ENCODE results near the gene IQCK.
"Not testable (repeated sequence)": the region's sequence is repeated elsewhere in the genome, so short reads cannot be mapped to it uniquely, and the experiment has no call there.

IQCK gene, protein sequence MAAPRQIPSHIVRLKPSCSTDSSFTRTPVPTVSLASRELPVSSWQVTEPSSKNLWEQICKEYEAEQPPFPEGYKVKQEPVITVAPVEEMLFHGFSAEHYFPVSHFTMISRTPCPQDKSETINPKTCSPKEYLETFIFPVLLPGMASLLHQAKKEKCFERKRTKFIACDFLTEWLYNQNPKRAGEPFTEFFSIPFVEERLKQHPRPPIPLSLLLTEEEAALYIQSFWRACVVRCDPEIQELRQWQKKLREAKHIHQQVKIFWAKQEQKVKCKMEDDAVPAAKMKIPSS

DNA sequence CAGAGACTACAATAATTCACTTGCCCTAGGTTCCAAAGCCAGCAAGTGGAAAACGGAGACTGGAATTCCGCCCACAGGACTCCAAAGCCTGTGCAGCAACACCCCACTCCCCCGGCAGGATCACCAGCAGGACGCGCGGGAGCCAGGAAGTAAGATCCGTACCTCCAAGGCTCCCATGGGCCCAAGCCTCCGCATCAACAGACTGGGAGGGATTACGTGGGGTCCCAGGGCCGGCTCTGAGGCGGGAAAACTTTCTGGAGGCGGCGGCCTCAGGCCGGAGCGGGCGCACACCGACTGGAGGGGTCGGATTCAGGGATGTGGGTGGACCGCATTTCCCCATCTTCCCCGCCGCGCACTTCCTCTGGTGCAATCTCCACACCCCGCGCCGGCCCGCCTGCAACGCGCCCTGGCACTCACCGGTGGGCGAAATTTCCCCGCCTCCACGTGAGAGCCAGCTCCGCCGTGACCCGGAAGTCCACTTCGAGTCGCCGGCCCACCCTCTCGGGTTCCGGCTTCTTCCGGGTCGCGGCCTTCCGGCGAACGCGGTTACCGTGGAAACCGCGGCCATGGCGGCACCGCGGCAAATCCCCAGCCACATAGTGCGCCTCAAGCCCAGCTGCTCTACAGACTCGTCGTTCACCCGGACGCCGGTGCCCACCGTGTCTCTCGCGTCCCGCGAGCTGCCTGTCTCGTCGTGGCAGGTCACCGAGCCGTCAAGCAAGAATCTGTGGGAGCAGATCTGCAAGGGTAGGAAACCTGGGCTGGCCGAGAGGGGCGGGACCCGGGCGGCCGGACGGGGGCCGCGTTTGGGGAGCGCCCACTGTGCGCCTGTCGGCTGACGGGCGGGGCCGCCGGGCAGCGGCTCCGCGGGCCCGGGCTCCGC, at the start of gene IQCK, which contains the start of gene KNOP1:
Gene IQCK, plus strand, starts transcription at position 531 of the 883 bp plus-strand sequence. Its CDS starts 36 bp downstream, at position 567.
Gene KNOP1, minus strand, starts transcription at position 487 of the 883 bp plus-strand sequence. CDS start 3,192 bp downstream, outside the sequence.
- peak; percentile 91 for DNase-seq

DNA sequence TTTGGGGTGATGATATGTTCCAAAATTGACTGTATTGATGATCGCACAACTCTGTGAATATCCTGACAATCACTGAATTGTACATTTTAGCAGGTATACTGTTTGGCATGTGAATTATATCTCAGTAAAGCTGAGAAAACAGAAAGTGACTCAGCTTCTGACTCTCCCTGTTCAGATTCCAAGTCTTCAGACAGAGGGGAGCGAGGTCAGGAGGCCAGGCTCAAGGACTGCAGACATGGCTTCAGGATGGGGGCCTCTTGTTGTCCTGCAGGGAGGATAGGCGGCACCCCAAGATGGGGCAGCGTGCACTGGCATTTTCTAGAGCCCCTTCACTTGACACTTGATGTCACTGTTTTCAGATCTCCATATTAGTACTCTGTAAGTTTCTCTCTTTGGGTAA, 45.7 kb upstream of the IQCK start:
- DNase-seq: no peak

DNA sequence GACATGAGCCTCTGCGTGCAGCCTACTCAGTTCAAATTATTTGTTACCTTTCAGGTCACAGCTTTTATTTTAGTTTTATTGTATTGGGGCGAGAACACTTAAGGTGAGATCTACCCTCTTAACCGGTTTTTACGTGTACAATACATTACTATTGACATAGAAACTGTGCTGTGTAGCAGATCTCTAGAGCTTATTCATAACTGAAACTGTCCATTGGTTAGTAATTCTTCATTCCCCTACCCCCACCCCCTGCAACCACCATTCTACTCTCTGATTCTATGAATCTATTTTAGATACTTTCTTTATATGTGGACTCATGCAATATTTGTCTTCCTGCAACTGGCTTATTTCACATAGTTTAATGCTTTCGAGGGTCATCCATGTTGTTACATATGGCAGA, 43.6 kb upstream of the IQCK start:
- no peak for DNase-seq

DNA sequence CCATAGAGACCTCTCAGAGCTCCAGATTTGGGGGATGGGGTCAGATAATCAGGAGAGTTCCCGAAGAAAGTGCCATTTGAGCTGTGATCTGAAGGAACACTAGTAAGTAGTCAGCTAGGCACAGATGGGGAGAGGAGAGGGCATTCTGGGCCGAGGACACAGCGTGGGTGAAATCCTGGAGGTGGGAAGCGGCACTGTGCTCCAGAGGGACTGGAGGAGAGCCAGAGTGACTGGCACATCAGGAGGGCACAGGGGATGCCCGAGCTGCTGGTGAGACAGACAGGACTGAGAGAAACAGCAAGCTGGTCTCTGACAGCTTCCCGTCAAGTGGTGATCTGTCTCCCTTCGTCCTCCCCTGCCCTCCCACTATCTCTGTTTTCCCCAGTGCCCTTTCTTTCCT, 40.7 kb upstream of the IQCK start:
- DNase-seq: no peak

DNA sequence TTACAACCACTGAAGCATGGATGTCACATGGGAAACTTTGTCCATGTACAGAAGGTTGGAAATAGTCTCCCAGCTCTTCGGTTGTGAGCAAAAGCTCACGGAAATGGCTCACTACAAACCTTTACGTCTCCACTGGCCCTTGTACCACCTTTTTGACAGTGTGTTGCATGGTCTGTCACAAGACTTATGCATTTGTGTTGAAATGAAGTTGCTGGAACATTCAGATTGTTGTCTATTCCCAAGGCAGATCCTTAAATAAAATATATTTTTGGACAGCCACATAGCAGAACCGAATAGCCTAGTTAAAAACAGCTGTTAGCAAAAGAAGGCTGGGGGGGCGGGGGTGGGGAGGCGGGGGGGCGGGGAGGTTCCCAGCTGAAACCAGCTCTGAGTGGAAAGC, 39.3 kb upstream of the IQCK start:
- no peak for DNase-seq

DNA sequence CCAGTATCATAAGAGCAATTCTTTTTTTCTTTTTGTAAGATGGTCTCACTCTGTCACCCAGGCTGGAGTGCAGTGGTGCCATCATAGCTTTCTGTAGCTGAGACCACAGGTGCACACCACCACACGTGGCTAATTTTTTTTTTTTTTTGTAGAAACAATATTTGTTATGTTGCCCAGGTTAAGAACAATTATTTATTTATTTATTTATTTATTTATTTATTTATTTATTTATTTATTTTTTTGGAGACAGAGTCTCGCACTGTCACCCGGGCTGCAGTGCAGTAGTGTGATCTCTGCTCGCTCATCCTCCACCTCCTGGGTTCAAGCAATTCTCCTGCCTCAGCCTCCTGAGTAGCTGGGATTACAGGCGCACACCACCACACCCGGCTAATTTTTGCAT, 38.8 kb upstream of the IQCK start:
- DNase-seq: not testable (repeated sequence)

DNA sequence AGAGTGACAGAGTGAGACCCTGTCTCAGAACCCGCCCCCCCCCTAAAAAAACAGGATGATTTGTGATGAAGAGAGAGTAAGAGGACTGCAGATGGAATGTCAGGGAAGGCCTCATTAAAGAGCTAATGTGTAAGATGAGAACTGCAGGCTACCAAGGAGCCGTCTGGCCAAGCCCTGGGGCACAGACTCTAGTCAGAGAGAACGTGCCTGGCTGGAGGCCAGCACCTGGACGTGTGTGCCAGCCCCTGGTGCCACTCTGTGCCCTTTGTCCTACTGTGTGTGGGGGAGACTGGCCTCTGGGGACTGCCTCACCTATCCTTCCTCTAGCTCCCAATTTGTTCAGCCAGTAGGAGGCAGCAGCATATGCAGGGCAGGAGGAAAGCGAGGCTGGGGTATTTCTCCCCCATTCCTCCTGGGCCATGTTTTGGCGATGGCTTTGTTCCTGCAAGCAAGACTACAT, 37.2 kb upstream of the IQCK start:
- peak; percentile 41 for DNase-seq

DNA sequence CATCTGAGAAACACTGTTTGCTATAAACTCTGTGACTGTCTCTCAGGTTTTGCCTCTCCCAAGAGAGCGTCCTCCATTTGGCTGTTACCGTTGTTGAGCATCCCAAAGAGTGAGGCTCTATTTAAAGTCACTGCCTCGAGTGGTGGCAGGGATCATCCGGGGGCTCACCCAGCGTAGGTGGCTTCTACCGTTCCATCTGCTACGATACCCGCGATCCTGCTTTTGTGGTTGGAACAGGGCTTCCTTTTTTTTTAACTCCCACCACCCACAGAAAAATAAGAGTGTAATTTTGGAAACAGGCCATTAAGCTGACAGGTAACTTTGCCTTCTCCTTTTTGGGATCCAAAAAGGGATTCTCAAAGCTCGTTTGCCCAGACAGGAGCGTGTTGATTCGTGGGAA, 36.4 kb upstream of the IQCK start:
- DNase-seq: no peak

DNA sequence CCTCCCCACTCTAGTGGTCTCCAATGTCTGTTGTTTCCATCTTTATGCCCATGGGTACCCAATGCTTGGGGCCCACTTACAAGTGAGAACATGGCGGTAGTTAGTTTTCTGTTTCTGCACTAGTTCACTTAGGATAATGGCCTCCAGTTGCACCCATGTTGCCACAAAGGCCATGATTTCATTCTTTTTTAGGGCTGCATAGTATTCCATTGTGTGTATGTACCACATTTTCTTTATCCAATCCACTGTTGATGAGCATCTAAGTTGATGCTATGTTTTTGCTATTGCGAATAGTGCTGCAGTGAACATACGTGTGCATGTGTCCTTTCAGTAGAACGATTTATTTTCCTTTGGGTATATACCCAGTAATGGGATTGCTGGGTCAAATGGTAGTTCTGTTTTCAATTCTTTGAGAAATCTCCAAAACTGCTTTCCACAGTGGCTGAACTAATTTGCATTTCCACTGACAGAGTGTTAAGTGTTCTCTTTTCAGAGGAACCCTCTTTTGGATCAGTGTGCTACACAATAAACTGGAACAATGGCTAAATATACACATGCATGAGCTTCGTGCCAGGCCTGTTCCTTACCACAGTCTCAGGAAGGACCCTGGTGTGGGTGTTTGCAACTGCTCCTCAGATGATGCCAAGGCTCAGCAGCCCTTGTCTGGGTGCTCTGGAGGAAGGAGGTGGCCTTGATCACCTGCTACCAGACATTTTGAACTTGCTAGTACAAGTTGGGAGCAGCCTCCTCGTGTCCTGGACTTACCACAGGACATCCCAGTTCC, 34.4 kb upstream of the IQCK start:
- DNase-seq: no peak

DNA sequence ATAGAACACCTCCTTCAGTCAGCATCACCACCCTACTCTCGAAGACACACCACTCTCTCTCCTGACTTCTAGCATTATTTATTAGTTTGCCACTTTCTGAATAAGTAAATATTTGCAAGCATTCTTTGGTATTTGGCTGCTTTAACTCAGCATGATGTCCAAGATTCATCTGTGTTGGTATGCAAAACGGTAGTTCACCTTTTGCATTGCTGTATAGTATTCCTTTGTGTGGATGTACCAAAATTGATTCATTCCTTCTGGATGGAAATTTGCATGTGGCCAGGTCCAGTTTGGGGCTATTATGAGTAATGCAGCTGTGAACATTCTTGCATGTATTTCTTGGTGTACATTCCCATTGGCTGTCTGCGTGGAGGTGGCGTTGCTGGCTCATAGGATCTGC, 32.9 kb upstream of the IQCK start:
- DNase-seq: no peak

DNA sequence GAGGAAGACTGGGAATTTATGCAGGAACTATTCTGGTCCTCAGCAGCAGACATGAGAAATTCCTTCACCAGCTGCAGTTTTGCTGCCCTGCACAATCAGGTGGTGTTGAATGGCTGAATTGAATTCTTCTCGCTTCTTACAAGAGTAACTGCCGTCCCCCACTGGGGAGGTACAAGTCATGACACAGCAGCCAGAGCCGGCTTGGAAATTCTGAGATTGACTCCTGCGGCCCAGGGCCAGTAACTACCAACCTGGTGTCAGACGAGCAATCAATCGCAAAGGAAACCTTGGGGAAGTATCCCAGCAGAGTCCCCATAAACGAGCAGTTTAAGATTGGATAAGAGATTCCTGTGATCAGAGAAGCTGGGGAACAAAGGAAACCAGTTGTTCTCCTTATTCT, 30.8 kb upstream of the IQCK start:
- no peak for DNase-seq

DNA sequence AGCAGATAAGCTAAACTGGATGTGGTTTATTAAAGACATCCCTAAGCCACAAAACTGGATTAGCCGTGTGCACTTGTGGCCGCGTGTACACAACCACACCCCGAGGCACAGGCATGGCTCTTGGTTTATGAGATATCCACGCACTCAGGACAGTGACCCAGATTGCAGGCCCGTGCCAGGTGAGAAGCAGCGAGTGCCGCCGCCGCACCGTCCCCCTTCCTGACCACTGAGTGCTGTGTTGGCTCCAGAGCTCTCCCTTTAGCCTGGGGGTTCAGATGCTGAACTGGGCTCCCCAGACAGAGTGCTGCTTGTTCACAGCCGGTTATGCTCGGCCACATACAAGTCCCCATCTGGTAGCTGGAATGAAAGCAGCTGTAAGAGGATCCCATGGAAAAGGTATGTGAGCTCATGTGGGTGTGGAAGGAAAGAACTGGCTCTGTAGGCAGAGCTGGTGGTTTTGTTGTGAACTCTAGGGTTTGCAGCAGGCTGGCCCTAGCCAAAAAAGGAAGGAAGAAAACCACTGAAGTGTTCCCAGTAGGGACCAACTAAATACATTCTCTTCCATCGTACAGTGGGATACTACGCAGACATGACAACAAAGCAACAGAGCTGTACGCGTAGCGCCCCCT, 29.6 kb upstream of the IQCK start:
- DNase-seq: no peak

DNA sequence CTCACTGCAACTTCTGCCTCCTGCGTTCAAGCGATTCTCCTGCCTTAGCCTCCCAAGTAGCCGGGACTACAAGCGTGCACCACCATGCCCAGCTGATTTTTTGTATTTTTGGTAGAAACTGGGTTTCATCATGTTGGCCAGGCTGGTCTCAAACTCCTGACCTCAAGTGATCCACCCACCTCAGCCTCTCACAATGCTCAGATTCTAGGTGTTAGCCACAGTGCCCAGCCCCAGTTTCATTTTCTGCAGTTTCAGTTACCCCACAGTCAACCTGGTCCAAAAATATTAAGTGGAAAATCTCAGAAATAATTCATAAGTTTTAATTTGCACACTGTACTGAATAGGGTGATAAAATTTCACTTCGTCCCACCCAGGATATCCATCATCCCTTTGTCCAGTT, 28.7 kb upstream of the IQCK start:
- DNase-seq: no peak

DNA sequence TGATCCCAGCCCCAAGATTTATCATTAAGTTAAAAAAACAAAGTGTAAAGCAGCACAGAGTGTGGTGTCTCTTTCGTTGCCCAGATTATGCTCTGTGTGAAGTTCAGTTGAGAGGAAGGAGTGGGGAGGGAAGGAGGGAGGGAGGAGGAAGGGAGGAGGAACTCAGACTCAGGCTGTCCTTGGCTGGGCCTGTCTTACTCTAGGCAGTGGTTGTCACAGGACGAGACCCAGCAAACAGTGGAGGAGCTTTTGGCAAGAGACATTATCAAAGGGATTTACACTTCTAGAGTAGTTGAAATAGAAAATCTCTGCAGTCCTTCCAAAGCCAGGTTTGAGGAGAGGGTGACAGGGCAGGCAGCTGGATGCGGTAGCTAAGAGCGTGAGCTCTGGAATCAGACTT, 27.9 kb upstream of the IQCK start:
- no peak for DNase-seq

DNA sequence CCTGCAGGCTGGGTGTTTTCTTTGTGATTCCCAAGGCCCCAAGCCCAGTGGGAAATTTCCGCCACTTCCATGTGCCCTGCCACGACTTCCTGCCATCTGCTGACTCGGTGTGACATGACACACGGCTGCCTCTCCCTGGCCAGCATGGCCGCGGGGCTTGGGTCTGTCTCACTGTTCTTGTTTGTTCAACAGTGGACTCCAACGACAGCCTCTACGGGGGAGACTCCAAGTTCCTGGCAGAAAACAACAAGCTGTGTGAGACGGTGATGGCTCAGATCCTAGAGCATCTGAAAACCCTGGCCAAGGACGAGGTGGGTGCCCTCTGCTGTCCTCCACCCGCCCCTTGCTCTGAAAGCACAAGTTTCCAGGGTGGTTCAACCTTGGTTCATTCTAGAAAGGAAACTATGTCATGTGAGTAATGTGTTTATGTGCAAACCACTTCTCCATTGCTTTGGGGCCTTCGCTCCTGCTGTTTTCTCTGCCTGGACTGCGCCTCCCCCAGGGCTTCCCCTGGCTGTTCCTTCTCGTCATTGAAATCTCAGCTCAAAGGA, 26.8 kb upstream of the IQCK start:
- no peak for DNase-seq

DNA sequence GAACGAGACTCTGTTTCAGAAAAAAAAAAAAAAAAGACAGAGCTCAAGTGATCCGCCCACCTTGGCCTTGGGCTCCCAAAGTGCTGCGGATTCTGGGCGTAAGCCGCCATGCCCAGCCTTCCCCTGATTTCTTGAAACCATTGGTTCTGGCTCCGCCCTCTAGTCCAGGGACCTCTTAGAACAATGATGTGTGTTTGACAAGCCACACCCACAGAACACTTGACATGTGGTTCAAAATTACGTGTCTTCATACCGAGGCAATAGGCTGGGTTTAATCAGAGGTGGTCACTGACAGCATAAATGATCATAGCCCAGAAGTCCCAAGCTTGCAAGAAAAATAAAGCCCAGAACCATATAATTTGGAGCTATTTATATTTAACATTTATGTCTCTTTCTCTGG, 23.1 kb upstream of the IQCK start:
- no peak for DNase-seq

DNA sequence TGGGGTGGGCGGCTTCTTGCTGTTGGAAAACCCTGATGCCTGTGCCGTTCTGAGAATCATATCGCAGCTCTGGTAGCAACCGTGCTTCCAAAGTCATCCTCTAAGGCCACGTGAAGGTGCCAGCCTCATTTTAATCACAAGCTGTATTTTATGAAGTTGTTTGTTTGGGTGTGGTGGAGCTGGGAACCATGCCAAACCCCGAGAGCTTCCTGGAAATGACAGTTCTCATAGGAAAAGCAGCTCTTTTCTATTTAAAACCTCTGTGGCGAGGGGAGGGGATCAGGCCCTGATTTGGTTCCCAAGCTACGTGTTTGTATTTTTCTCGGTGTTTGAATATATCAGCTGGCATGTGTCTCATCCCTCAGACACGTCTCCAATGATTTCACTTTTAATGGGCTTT, 21.7 kb upstream of the IQCK start:
- peak; percentile 31 for DNase-seq

DNA sequence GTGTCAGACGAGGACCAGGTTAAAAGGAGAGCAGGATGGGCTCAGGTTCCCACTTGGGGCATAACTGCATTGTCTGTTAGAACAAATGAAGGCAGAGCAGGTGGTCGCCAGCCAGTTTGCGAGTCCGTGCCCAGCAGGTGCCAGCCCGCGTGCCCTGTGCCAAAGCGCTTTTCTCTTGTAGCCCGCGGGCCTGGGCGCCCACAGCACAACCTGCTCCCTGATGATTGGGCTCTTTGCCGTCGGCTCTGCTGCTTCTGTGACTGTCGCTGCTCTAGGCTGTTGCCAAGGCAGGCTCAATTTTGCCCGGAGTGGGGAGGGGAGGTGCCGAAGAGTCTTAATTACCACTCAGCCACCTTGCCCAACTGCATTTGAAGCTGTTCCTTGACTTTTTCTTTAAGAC, 21.1 kb upstream of the IQCK start:
- no peak for DNase-seq

DNA sequence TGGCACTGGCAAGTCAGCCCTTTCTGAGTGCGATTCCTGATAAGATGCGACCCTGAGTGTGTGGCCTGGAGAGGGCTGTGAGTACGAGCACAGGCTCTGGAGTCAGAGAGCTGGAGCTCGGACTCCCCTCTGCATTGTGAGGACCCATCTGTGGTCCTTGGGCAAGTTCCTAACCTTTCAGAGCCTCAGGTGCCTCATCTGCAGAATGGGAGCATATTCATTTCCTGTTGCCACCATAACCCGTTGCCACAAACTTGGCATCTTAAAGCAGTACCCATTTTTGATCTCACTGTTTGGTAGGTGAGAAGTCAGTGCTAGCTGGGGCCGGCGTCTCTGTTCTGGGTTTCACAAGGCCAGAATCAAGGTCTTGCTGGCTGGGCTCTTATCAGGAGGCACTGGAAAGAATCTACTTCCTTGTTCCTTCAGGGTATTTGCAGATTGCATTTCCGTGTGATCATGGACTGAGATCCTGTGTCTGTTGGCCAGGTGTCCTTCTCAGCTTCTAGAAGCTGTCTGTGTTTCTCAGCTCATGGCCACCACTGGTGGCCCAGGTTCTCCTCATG, 20.2 kb upstream of the IQCK start:
- no peak for DNase-seq

DNA sequence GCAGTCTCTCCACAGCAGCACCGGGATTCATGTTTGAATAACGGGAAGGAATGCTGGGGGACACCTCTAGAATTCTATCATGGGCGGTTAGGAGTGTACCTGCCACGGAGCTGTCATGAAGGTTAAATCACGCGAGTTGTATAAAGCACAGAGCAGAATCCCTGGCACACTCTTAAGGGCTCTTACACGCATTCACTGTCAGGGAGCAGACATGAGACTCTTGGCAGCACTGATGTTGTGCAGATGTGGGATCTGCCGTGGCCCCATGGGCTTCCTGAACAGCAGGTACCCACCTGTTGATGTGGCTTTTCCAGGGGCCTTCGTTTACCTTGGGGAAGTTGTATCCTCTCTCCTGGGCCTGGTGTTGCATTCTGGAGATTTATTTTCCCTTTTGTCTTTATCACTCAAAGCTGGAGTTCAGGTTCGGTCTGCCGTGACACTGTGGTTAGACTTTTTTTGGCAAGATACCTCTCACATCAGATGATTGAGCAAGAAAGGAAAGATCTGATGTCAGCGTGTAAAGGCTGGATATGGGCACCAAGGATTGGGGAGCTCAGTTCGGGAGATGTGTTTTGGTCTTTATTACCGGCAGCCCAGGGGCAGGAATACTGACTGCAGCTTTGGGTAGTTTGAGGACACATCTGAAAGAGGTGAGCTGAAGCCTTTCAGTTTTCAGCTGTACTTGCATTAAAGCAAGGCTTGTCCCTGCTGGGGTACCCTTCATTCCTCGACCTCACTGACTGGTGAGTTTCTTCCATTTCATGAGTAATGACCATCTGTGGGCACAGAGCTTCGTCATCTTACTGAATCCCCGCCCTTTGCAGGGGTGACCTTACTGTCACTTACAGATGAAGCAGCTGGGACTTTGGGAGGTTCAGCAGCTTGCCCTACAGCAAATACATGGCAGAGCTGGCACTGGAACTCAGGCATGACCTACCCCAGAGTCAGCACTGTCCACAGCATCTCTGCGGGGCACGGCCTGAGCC, 19.3 kb upstream of the IQCK start:
- DNase-seq: no peak

DNA sequence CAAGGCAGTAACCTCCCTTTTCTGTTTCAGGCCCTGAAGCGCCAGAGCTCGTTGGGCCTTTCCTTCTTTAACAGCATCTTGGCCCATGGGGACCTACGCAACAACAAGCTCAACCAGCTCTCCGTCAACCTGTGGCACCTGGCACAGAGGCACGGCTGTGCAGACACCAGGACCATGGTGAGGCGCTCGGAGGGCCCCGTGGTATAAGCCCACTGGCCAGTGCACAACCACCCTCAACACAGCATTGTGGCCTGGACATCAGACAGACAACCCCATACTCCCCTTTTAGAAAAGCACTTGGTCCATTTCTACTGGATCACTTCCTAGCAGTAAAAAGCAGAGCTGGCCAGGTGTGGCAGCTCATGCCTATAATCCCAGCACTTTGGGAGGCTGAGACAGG, 18.6 kb upstream of the IQCK start:
- no peak for DNase-seq

All from NCI-H2171 (cell line).